ENCODE measurements around the gene PEX10.

PEX10 gene

DNA sequence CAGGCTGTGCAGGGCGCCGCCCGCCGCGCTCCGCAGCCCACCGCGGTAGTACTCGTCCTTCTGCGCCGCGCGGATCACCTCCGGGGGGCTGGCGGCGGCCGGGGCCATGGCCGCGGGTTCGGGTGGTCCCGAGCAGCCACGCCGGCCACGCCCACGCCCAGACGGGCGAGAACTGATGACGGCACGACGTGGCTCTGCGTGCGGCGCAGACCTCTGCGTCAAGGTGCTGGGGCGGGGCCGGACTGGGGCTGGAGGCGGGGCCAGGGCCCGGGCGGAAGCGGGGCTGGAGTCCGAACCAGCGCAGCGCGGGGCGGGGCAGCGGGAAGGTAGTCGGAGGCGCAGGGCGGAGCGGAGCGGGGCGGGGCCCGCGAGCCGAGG lies at the start of gene PEX10:
Gene PEX10 (minus strand): TSS at position 170 of the 378 bp plus-strand sequence. CDS start 62 bp downstream, at position 108.
- TF ChIP-seq GATA3 (IDR thresholded peaks at IDR 0.05; ENCODE audit: low read depth, low read length) = no peak
- no peak for TF ChIP-seq GATA2 (IDR thresholded peaks at IDR 0.05; ENCODE audit: low read depth, low read length)

DNA sequence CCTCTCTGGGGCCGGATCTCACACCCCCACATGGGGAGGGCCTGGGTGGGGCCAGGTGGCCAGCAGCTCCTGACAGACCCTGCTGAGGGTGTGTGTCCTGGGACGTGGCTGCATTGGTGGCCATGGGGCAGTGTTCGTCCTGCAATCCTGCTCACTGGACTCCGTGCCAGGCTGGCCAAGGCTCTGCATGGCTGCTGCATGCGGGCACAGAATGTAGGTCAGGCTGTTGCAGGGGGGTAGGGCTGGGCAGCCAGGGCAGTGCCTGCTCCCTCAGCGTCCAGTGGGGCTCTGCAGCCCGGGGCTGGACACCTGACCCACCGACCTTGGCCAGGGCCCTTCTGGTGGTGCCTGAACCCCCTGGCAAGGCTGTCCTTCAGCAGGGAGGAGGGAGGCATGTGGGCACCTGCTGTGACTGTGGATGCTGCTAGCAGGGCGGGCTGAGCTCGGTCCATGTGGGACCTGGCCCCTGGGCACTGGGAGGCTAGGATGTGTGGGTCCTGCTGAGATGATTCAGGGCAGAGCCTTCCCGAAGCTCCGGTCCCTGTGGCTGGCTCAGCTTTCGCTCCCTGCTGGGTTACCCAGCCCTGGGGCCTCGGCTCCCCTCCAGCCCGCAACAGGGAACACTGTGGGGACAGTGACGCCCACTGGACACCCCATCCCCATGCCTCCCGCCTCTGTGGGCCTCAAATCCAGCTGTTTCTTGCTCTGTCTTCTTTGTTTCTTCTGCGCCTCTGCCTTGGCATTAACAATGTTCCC lies 48.8 kb upstream of the PEX10 start:
- no peak for TF ChIP-seq GATA2 (IDR thresholded peaks at IDR 0.05; ENCODE audit: low read depth, low read length)
- no peak for TF ChIP-seq GATA3 (IDR thresholded peaks at IDR 0.05; ENCODE audit: low read depth, low read length)

DNA sequence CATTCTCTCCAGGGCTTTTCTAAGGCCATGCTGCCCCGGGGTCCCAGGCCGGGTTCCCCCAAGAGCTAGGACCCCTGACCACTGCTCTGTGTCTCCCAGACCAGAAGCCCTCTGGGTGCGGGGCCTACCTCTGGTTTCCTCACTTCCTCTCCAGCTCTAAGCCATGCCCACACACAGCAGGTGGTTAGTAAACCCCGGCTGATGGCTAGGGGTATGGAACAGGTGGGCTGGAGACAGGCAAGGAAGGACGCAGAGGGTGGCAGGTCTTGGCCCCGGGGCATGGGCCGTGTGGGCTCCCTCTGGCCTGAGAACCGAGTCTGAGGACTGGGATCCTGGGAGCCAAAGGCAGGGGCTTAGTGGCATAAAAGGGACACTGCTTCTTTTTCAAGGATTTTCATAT lies 47.8 kb upstream of the PEX10 start:
- TF ChIP-seq GATA2 (IDR thresholded peaks at IDR 0.05; ENCODE audit: low read depth, low read length) (no peak), GATA3 (IDR thresholded peaks at IDR 0.05; ENCODE audit: low read depth, low read length) (no peak)

DNA sequence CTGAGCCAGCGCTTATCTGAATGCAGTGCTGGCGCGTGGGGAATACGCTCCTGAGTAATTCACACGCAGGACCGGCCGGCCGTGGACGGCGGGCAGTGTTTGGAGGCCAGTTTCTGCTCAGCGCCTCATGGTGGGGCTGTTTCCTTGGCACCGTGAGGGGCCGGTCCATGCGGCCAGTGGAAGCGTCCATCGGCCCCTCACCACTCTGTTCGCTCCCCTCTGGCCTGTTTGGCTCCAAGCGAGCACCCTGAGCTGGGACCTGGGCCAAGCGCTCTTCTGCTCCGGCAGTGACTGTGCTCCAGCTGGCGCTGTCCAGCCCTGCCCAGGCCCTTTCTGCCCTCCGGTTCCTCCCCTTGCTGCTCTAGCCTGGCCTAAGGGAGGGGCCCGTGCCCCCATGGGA lies 47.4 kb upstream of the PEX10 start:
- TF ChIP-seq GATA3 (IDR thresholded peaks at IDR 0.05; ENCODE audit: low read depth, low read length) = no peak
- TF ChIP-seq GATA2 (IDR thresholded peaks at IDR 0.05; ENCODE audit: low read depth, low read length) = no peak

- TF ChIP-seq GATA2 (IDR thresholded peaks at IDR 0.05; ENCODE audit: low read depth, low read length) (no peak), GATA3 (IDR thresholded peaks at IDR 0.05; ENCODE audit: low read depth, low read length) (no peak)
Observed at GRCh38 chr1:2458687-2459086, 46.3 kb upstream of the PEX10 start.

DNA sequence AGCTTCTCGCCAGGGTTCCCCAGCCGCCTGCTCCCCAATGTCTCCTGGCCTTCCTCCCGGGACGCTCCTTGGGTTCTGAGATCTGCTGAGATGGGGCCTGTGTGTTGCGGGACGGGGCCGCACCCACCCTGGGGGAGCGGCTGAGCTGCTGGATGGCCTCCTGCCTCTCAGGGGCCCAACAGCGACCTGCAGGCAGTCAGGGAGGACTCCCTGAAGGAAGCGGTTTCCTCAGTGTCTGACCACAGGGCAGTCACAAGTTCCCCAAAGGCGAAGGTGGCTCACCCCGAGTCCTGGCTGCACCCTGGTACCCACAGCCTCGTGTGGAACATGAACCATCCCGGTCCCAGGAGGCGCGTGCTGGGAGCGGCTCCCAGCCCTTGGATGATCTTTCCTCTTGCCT lies 45.1 kb upstream of the PEX10 start:
- TF ChIP-seq GATA2 (IDR thresholded peaks at IDR 0.05; ENCODE audit: low read depth, low read length) (no peak), GATA3 (IDR thresholded peaks at IDR 0.05; ENCODE audit: low read depth, low read length) (no peak)

- TF ChIP-seq GATA3 (IDR thresholded peaks at IDR 0.05; ENCODE audit: low read depth, low read length) = no peak
- no peak for TF ChIP-seq GATA2 (IDR thresholded peaks at IDR 0.05; ENCODE audit: low read depth, low read length)
Observed at GRCh38 chr1:2455757-2456156, 43.4 kb upstream of the PEX10 start.

DNA sequence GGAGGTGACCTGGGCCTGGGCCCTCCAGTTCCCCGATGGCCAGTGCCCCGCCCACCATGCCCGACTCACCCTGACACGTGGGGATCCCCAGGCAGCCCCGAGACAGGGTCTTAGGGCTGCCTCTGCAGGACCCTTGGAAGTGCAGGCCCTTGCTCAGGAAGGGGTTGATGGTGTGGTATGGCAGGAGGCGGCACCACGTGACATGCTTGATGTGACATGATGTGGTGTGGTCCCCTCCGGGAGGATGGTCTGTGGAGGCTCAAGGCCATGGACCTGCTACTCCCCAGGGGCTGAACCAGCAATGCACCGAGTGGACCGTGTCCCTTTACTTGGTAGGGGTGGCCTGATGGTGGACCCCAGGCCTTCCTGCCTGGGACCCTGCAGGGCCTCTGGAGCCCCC lies 41.9 kb upstream of the PEX10 start:
- TF ChIP-seq GATA2 (IDR thresholded peaks at IDR 0.05; ENCODE audit: low read depth, low read length) = no peak
- no peak for TF ChIP-seq GATA3 (IDR thresholded peaks at IDR 0.05; ENCODE audit: low read depth, low read length)

DNA sequence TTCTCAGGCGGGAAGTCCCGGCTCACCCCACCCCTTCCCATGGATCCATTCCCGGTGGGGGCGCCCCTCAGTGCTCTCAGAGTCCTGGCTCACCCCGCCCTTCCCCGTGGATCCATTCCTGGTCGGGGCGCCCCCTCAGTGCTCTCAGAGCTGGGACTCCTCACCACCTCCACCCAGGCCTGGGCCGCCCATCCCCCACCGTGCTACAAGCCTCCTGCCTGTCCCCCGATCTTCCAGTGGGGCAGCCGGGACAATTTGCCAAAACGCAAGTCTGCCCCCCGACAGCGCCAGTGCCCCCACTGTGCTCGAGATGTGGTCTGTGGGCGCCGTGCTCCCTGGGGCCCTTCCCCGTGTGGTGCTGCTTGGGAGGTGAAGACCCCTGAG lies 40.6 kb upstream of the PEX10 start:
- TF ChIP-seq GATA3 (IDR thresholded peaks at IDR 0.05; ENCODE audit: low read depth, low read length) (no peak), GATA2 (IDR thresholded peaks at IDR 0.05; ENCODE audit: low read depth, low read length) (no peak)

GRCh38 chr1:2452201-2452931 lies 40.0 kb upstream of the PEX10 start:
- TF ChIP-seq GATA2 (IDR thresholded peaks at IDR 0.05; ENCODE audit: low read depth, low read length) (no peak), GATA3 (IDR thresholded peaks at IDR 0.05; ENCODE audit: low read depth, low read length) (no peak)

GRCh38 chr1:2451741-2452140 lies 39.4 kb upstream of the PEX10 start:
- no peak for TF ChIP-seq GATA2 (IDR thresholded peaks at IDR 0.05; ENCODE audit: low read depth, low read length)
- TF ChIP-seq GATA3 (IDR thresholded peaks at IDR 0.05; ENCODE audit: low read depth, low read length) = no peak

GRCh38 chr1:2449636-2450454 lies 37.5 kb upstream of the PEX10 start:
- TF ChIP-seq GATA3 (IDR thresholded peaks at IDR 0.05; ENCODE audit: low read depth, low read length) (no peak), GATA2 (IDR thresholded peaks at IDR 0.05; ENCODE audit: low read depth, low read length) (no peak)

DNA sequence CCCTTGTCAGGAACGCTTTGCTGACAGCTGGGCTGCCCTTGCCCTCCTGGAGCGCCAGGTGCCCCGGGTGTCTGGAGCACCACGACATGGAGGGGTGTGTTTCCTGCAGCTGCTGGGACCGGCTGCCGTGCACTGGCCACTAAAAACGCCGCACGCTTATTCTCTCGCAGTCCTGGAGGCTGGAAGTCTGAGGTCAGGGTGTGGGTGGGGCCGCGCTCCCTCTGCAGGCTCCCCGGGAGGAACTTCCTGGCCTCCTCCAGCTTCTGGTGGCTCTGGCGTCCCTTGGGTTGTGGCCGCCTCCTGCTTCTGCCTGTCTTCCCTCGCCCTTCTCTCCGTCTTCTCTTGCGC lies 35.7 kb upstream of the PEX10 start:
- TF ChIP-seq GATA2 (IDR thresholded peaks at IDR 0.05; ENCODE audit: low read depth, low read length) (no peak), GATA3 (IDR thresholded peaks at IDR 0.05; ENCODE audit: low read depth, low read length) (no peak)

- TF ChIP-seq GATA3 (IDR thresholded peaks at IDR 0.05; ENCODE audit: low read depth, low read length) = no peak
- TF ChIP-seq GATA2 (IDR thresholded peaks at IDR 0.05; ENCODE audit: low read depth, low read length) = no peak
Observed at GRCh38 chr1:2447276-2448097, 35.1 kb upstream of the PEX10 start.

All from SH-SY5Y (cell line).